ENCODE results near the gene STAMBP.

DNA sequence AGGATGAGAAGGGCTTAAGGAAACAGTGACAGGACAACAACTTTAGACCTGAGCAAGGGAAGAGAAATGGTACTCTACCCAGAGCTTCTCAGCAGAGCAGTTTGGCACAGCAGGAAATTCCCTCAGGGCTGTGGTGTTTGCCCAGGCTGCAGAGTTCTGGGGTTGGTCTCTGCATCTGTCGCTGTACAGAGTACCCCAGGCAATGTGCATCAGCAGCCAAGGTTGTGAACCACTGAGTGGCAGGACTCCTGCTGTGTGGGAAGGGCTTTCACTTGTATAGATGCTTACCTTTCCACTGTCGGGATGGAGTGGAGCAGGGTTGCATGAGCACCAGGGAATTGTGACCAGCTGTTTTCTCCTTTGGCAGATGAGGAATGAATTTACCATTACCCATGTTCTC, 21.2 kb downstream of the STAMBP start:
- no peak for TF ChIP-seq POLR2AphosphoS5 (IDR thresholded peaks at IDR 0.05; ENCODE audit: borderline replicate concordance, low read depth, low read length)
- TF ChIP-seq FOXP2 (optimal IDR thresholded peaks at IDR 0.05; ENCODE audit: control extremely low read depth, extremely low read length, insufficient read depth), result no peak
